AG10803 (cell line): ENCODE results near the gene CEP72.
"Not testable (repeated sequence)": the region's sequence is repeated elsewhere in the genome, so short reads cannot be mapped to it uniquely, and the experiment has no call there.

Source experiments
- DNase-seq: peaks from one replicate; pipeline ENCODE4 v3.0.0; 2010; ENCODE audit warnings: low read depth
- H3K4me3 ChIP-seq: 2 replicates; pipeline ENCODE4 v1.5.1; 2011; ENCODE audit warnings: mild to moderate bottlenecking, low read length, control low read depth
- CTCF ChIP-seq: conservative IDR thresholded peaks from 2 replicates; pipeline ENCODE4 v1.5.1; 2011; ENCODE audit warnings: mild to moderate bottlenecking, low read length, control low read depth, inconsistent platforms

CEP72 gene

DNA sequence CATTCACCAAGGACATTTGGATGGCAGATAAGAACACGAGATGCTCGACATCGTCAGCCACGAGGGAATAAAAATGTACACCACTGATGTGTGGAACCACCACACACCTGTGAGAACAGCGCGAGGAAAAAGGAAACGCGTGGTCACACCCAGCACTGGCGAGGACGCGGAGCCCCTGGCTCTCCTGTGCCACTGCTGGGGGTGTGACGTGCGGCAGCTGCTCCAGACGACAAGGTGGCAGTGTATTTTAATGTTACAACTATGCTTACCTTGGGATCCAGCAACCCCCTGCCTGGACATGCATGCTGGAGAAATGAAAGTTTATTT is 13.6 kb upstream of the CEP72 start:
- no peak for DNase-seq
- no peak for TF ChIP-seq CTCF
- no peak overlapping the region for H3K4me3 ChIP-seq

DNA sequence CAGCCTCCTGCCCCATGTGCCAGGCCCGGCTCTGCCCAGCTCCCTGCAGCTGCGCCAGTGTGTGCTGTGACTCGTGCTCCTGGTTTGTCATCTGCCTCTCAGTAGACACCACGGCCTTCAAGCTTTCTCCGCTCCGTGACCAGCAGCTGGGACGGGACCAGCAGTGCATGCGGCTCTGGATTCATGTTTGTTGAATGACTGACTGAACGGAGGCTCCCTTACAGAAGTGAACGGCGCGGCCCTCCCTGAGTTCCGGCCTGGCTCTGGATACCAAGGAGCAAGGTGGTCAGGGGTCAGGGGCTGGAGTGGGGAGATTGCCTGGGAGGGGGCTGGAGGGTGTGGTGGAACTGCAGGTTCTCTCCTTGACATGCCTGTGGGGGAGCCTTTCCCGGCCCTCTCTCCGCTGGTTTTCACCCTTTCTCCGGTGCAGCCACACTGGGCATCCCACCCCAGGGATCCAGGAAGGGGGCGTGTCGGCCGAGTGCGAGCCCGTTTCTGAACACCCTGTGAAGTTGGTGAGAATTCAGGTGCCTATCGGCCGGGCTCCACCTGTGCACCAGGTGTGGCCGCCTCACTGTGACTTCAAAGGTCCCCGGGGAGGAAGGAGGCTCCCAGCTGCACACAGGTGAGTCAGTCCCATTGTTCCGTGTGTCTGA is 11.1 kb upstream of the CEP72 start:
- TF ChIP-seq CTCF: no peak
- DNase-seq: no peak
- no peak overlapping the region for H3K4me3 ChIP-seq

DNA sequence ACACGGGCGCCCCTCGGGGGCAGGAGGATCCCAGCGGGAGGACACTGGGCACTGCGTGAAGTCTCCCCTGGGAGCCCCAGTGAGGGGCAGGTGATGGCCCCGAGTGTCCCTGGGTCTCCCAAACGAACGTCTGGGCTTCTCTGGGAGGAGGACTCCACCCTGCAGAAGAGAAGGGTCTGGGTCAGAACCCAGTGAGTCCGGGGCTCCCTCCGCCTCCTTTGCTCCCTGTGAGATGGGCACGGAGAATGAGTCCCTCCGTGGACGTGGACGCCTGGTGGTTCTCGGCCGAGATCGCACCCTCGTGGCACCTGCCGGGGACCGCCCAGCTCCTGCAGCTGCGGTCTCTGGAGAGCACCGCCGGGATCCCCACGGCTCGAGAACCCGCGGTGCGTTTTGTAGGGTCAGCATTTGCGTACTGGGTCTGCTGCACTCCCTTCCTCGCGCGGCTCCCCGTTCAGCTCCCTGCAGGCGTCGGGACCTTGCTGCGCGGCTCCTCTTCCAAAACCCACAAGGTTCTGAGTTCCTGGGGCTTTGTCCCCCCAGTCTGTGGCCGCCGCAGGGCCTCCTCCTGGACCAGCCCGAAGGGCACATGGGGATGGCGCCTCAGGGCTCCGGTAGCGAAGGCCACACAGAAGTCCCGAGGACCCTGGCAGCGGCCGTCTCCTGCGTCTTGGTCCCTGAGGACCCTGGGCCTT is 10.2 kb upstream of the CEP72 start:
- H3K4me3 ChIP-seq: no peak overlapping the region
- TF ChIP-seq CTCF: no peak
- no peak for DNase-seq

- DNase-seq: no peak
- no peak overlapping the region for H3K4me3 ChIP-seq
- TF ChIP-seq CTCF: no peak
These were observed 9.6 kb upstream of the CEP72 start for GRCh38 chr5:602466-603035.

DNA sequence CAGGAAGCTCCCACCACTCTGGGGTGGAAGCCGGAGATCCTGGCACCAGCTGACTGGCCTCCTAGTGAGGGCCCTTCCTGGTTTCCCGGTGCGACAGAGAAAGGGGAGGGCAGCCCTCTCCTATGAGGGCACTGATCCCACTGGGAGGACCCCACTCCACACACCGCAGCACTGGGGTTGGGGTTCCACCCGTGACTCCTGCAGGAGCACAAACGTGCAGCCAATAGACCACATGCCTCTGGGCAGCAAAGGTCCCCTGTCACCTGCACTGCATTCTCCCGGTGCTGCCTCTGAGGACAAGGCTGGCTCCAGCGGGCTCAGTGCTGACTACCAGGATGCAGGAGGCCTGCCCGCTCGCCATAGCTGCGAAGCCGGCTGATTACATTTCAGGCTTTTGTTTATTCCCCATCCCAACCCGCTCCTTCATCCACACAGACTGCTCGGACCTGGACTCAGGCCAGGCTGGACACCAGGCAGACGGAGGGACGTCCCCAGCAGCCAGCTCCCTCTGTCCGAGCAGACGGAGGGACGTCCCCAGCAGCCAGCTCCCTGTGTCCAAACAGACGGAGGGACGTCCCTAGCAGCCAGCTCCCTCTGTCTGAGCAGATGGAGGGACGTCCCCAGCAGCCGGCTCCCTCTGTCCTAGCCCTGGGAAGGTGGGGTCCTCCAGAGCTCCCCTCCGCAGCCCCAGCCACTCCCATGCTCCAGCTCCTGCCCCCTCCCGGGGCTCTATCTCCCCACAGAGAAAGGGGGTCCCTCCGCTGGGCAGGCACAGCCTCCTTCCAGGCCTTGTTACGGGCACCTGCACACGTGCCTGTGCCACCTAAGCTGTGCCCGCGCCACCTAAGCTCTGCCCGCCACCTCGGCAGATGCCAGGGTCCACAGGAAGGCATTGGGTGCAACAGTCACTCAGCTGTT is 8.8 kb upstream of the CEP72 start:
- H3K4me3 ChIP-seq: no peak overlapping the region
- no peak for DNase-seq
- no peak for TF ChIP-seq CTCF

DNA sequence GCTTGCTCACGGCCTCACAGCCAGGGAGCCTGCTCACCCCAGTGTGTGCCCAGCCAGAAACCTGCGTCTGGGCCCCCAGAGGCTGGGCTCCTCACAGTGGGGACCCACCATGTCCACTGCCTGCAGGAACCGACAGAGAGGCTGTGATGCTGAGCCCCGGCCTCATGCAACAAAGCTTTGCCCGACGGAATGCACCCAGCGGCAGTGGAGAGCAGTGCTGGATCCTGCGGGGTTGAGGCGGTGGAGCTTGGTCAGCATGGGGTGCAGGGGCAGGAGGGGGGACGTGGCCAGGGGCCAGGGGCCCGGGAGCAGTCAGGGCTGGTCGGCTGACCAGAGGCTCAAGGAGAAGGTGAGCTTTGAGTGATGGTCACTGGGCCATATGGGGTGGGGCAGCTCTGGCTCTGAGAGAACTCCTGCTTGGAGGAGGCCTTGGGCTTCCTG is 7.7 kb upstream of the CEP72 start:
- H3K4me3 ChIP-seq: no peak overlapping the region
- DNase-seq: no peak
- TF ChIP-seq CTCF: no peak

- not testable (repeated sequence) for H3K4me3 ChIP-seq, DNase-seq
These were observed 7.0 kb upstream of the CEP72 start for GRCh38 chr5:605090-605489.
